Spleen (tissue), 7 donors: Measurements from ENCODE around the gene CCDC107.

Experiments
- POLR2A ChIP-seq, 3 donors: fragments of 450-650 bp; IDR thresholded peaks; one replicate each; pipeline ENCODE4 v1.5.1; 2017; ENCODE audit warnings: antibody characterized with exemption in 3 of 3, mild to moderate bottlenecking in 1 of 3
- POLR2AphosphoS5 ChIP-seq, 3 donors: sonication (generic); formaldehyde crosslinking; IDR thresholded peaks; one replicate each; pipeline ENCODE4 v1.5.1; 2017; ENCODE audit warnings: antibody characterized with exemption in 3 of 3
- TF ChIP-seq, protein P1 (sequence below), 11 experiments: fragments of 200-600 bp in 7 of 11; fragments of 450-650 bp in 4 of 11; sonication (generic) in 4 of 11; IDR thresholded peaks in 8 of 11; conservative IDR thresholded peaks in 3 of 11; 1 replicate in 7 of 11; 2 replicates in 4 of 11; pipeline versions ENCODE4 v1.4.0 to v1.8.0; 2016 to 2021; ENCODE audit warnings: antibody characterized with exemption in 11 of 11, inconsistent platforms in 4 of 11, mild to moderate bottlenecking in 1 of 11
- donor health status: DM: no; HTN: no; CAD: no; lungs with moderate emphysema.
- donor health status: DM: no; HTN: no; CAD: no.
- donor health status: DM: no; HTN: no; CAD: no.

DNA sequence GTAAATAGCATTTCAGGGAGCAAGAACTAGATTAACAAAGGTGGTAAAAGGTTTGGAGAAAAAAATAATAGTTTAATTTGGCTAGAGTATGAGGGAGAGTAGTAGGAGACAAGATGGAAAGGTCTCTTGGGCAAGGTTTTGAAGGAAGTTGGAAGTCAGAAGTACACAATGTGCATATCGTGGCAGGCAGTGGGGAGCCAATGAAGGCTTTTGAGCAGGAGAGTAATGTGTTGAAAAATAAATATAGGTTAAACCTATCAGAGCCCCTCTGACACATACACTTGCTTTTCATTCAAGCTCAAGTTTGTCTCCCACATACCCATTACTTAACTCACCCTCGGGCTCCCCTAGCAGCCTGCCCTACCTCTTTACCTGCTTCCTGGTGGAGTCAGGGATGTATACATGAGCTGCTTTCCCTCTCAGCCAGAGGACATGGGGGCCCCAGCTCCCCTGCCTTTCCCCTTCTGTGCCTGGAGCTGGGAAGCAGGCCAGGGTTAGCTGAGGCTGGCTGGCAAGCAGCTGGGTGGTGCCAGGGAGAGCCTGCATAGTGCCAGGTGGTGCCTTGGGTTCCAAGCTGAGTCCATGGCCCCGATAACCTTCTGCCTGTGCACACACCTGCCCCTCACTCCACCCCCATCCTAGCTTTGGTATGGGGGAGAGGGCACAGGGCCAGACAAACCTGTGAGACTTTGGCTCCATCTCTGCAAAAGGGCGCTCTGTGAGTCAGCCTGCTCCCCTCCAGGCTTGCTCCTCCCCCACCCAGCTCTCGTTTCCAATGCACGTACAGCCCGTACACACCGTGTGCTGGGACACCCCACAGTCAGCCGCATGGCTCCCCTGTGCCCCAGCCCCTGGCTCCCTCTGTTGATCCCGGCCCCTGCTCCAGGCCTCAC lies 15.3 kb downstream of the CCDC107 start, which contains the start of gene CA9:
- TF ChIP-seq, protein P1, sequence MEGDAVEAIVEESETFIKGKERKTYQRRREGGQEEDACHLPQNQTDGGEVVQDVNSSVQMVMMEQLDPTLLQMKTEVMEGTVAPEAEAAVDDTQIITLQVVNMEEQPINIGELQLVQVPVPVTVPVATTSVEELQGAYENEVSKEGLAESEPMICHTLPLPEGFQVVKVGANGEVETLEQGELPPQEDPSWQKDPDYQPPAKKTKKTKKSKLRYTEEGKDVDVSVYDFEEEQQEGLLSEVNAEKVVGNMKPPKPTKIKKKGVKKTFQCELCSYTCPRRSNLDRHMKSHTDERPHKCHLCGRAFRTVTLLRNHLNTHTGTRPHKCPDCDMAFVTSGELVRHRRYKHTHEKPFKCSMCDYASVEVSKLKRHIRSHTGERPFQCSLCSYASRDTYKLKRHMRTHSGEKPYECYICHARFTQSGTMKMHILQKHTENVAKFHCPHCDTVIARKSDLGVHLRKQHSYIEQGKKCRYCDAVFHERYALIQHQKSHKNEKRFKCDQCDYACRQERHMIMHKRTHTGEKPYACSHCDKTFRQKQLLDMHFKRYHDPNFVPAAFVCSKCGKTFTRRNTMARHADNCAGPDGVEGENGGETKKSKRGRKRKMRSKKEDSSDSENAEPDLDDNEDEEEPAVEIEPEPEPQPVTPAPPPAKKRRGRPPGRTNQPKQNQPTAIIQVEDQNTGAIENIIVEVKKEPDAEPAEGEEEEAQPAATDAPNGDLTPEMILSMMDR (IDR thresholded peaks at IDR 0.05 in 8 of 11, conservative IDR thresholded peaks at IDR 0.05 in 3 of 11), result no peak
- no peak for TF ChIP-seq POLR2A (IDR thresholded peaks at IDR 0.05)
- TF ChIP-seq POLR2AphosphoS5 (IDR thresholded peaks at IDR 0.05), result no peak
